ENCODE results near the gene ATP8B1.

DNA sequence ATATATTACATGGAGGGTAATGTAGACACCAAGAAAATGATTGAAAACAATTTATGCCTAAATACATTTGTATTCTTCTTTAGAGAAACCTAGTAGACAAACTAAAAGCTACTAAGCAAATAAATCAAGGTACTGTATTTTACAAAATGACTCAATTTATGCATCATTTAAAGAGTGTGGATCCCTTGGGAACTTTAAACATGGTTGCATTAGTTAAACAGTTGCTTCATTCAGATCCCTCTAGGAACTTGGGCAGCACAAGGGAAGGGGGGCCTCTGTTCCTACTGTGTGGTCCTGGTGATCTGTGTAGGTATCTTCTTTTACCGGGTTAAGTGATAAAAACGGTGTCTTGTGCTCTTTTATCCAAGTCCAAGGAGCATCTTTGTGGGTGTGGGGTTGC, 31.5 kb upstream of the ATP8B1 start:
- TF ChIP-seq GABPA (IDR thresholded peaks at IDR 0.05 in 1 of 2, conservative IDR thresholded peaks at IDR 0.05 in 1 of 2) (no peak), HNF4A (conservative IDR thresholded peaks at IDR 0.05) (no peak), MAX (IDR thresholded peaks at IDR 0.05) (no peak), TAF1 (conservative IDR thresholded peaks at IDR 0.05) (no peak), YY1 (IDR thresholded peaks at IDR 0.05) (no peak), FOXA1 (IDR thresholded peaks at IDR 0.05) (no peak), SP1 (IDR thresholded peaks at IDR 0.05) (no peak), JUND (IDR thresholded peaks at IDR 0.05) (no peak), EGR1 (IDR thresholded peaks at IDR 0.05; ENCODE audit: low read depth in 2 of 2) (no peak), RAD21 (IDR thresholded peaks at IDR 0.05) (no peak)
- TF ChIP-seq, protein P1, sequence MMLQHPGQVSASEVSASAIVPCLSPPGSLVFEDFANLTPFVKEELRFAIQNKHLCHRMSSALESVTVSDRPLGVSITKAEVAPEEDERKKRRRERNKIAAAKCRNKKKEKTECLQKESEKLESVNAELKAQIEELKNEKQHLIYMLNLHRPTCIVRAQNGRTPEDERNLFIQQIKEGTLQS (IDR thresholded peaks at IDR 0.05): no peak
- TF ChIP-seq, protein P2, sequence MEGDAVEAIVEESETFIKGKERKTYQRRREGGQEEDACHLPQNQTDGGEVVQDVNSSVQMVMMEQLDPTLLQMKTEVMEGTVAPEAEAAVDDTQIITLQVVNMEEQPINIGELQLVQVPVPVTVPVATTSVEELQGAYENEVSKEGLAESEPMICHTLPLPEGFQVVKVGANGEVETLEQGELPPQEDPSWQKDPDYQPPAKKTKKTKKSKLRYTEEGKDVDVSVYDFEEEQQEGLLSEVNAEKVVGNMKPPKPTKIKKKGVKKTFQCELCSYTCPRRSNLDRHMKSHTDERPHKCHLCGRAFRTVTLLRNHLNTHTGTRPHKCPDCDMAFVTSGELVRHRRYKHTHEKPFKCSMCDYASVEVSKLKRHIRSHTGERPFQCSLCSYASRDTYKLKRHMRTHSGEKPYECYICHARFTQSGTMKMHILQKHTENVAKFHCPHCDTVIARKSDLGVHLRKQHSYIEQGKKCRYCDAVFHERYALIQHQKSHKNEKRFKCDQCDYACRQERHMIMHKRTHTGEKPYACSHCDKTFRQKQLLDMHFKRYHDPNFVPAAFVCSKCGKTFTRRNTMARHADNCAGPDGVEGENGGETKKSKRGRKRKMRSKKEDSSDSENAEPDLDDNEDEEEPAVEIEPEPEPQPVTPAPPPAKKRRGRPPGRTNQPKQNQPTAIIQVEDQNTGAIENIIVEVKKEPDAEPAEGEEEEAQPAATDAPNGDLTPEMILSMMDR (IDR thresholded peaks at IDR 0.05; ENCODE audit: low read depth, low read length, missing input control): no peak
- TF ChIP-seq, protein P3, sequence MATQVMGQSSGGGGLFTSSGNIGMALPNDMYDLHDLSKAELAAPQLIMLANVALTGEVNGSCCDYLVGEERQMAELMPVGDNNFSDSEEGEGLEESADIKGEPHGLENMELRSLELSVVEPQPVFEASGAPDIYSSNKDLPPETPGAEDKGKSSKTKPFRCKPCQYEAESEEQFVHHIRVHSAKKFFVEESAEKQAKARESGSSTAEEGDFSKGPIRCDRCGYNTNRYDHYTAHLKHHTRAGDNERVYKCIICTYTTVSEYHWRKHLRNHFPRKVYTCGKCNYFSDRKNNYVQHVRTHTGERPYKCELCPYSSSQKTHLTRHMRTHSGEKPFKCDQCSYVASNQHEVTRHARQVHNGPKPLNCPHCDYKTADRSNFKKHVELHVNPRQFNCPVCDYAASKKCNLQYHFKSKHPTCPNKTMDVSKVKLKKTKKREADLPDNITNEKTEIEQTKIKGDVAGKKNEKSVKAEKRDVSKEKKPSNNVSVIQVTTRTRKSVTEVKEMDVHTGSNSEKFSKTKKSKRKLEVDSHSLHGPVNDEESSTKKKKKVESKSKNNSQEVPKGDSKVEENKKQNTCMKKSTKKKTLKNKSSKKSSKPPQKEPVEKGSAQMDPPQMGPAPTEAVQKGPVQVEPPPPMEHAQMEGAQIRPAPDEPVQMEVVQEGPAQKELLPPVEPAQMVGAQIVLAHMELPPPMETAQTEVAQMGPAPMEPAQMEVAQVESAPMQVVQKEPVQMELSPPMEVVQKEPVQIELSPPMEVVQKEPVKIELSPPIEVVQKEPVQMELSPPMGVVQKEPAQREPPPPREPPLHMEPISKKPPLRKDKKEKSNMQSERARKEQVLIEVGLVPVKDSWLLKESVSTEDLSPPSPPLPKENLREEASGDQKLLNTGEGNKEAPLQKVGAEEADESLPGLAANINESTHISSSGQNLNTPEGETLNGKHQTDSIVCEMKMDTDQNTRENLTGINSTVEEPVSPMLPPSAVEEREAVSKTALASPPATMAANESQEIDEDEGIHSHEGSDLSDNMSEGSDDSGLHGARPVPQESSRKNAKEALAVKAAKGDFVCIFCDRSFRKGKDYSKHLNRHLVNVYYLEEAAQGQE (IDR thresholded peaks at IDR 0.05): no peak
- TF ChIP-seq, protein P4, sequence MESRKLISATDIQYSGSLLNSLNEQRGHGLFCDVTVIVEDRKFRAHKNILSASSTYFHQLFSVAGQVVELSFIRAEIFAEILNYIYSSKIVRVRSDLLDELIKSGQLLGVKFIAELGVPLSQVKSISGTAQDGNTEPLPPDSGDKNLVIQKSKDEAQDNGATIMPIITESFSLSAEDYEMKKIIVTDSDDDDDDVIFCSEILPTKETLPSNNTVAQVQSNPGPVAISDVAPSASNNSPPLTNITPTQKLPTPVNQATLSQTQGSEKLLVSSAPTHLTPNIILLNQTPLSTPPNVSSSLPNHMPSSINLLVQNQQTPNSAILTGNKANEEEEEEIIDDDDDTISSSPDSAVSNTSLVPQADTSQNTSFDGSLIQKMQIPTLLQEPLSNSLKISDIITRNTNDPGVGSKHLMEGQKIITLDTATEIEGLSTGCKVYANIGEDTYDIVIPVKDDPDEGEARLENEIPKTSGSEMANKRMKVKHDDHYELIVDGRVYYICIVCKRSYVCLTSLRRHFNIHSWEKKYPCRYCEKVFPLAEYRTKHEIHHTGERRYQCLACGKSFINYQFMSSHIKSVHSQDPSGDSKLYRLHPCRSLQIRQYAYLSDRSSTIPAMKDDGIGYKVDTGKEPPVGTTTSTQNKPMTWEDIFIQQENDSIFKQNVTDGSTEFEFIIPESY (IDR thresholded peaks at IDR 0.05): no peak

Data from liver (tissue), 3 donors.